ENCODE data around the gene SNCAIP.
A peak's percentile ranks its signal among the peaks of the same experiment; 100 is the strongest.

Gene SNCAIP

DNA sequence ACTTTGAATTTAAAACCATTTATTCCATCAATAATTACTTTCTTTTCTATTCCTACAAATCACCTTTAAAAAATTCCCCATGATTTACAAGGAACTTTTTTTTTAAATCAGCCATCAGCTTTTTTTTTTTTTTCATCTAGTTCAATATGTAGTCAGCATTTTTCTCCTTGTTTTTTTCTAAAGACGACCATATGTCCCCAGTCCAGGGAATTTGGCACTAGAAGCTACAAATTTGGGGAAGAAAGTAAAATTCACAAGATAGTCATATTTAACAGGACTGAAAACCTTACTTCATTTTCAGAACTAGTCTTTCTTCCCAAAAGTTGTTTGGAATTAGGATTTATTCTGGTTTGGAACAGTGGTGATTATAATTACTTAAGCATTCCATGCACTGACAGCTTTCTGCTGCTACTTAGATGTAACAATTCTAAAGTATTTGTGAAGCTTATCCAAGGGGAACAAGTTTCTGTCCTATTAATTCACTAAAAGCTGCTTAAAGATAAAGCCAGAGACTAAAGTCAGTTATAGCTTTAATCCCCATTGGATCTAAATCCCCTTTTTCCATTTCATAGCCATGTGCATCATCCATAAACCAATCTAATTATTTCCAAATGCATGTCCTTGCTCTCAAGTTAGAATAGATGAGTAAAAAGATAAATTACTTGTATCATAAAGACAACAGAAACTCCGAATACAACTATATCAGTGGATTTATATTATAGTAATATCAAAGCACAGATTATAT is 7.4 kb upstream of the SNCAIP start:
- DNase-seq, result no peak
- in situ Hi-C loops (cut with HindIII; ENCODE audit: low pct_ligation_motif_present, low sequenced_read_pairs), result no loop called here
- Histone ChIP-seq H3K27ac (no peak overlapping the region), H3K27me3 (replicated peaks) (no peaks in the 10 kb centered on the region), H3K4me3 (ENCODE audit: low read depth, low read length) (no peak overlapping the region), H3K36me3 (replicated peaks) (no peaks in the 10 kb centered on the region)
- TF ChIP-seq CTCF (IDR thresholded peaks at IDR 0.05; ENCODE audit: low read depth, low read length, missing control alignments), result no peak

DNA sequence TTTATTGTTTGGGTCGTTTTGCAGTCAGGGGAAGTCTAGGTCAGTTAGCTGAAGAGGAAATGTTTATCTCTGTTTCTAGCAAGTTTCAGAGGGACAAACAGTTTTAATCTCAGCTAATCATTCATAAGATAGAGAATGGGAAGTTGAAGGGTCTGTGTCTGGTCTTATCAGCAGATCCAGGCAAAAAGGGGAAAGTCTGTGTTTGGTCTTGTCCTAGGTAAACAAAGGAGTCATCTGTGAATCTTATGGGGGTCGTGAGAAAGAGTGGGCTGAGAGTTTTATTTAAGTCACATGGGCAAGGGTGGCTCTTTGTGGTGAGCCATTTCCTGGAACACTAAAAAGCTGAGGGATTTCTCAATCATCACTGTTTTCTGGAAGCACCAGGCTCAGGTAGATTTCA is 5.6 kb upstream of the SNCAIP start:
- in situ Hi-C loops (cut with HindIII; ENCODE audit: low pct_ligation_motif_present, low sequenced_read_pairs), result no loop called here
- TF ChIP-seq CTCF (IDR thresholded peaks at IDR 0.05; ENCODE audit: low read depth, low read length, missing control alignments), result no peak

GRCh38 chr5:122310889-122311288 is 1.1 kb upstream of the SNCAIP start:
- no peaks in the 10 kb centered on the region for H3K36me3 ChIP-seq (replicated peaks)
- no peak for TF ChIP-seq CTCF (IDR thresholded peaks at IDR 0.05; ENCODE audit: low read depth, low read length, missing control alignments)
- H3K27ac ChIP-seq, result no peak overlapping the region
- no peaks in the 10 kb centered on the region for H3K27me3 ChIP-seq (replicated peaks)
- in situ Hi-C loops (cut with HindIII; ENCODE audit: low pct_ligation_motif_present, low sequenced_read_pairs), result no loop called here
- H3K4me3 ChIP-seq (ENCODE audit: low read depth, low read length), result no peak overlapping the region
- no peak for DNase-seq

More for the DNA sequence above, 5.6 kb upstream of the SNCAIP start:
- no peaks in the 10 kb centered on the region for H3K27me3 ChIP-seq (replicated peaks)
- H3K4me3 ChIP-seq (ENCODE audit: low read depth, low read length), result no peak overlapping the region
- no peak for DNase-seq
- H3K36me3 ChIP-seq (replicated peaks), result no peaks in the 10 kb centered on the region
- no peak overlapping the region for H3K27ac ChIP-seq

GRCh38 chr5:122311497-122311960 is 508 bp upstream of the SNCAIP start:
- peak overlapping the region; percentile 63 for H3K4me3 ChIP-seq (ENCODE audit: low read depth, low read length)
- H3K27ac ChIP-seq, result no peak overlapping the region
- no peaks in the 10 kb centered on the region for H3K27me3 ChIP-seq (replicated peaks)
- no peaks in the 10 kb centered on the region for H3K36me3 ChIP-seq (replicated peaks)
- TF ChIP-seq CTCF (IDR thresholded peaks at IDR 0.05; ENCODE audit: low read depth, low read length, missing control alignments), result no peak
- DNase-seq, result no peak
- in situ Hi-C loops (cut with HindIII; ENCODE audit: low pct_ligation_motif_present, low sequenced_read_pairs), result no loop called here

DNA sequence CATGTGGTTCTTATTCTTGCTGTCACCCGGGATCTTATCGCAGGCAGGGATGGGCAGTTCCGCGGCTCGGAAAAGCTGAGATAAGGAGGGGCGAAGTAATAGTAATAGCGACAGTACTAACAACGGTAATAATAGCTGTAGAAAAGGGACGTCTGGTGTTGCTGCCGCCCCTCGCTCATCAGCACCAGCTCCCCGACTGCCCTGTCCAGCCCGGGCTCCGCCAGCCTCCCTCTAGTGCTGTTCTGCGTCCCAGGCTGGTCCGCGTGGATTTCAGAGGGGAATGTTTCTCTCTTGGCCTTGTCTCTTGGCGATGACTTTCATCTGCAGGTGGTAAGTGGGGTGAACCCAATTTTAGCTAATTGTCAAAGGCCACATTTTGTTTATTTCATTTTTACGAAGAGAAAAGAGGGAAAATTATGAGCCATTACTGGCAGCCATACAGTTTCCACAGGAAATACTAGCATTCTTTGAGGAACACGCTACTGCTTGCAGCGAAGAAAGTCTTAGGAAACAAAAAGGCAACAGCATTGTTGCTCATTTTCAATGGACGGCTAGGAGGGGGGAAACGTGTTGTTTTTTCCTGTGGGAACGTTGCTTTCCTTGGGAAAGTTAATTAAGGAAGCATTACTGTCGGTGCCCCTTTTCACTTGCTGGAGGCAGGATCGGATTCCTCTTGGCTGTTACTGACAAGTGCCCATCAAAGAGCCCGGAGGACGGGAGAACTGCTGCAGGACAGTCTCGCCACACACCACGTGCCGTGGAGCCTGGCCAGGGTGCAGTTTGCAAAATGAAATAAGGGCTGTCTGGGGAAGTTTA is 762 bp downstream of the SNCAIP start:
- H3K27ac ChIP-seq, result no peak overlapping the region
- H3K36me3 ChIP-seq (replicated peaks), result no peaks in the 10 kb centered on the region
- H3K27me3 ChIP-seq (replicated peaks), result no peaks in the 10 kb centered on the region
- TF ChIP-seq CTCF (IDR thresholded peaks at IDR 0.05; ENCODE audit: low read depth, low read length, missing control alignments), result peak; percentile 17
- in situ Hi-C loops (cut with HindIII; ENCODE audit: low pct_ligation_motif_present, low sequenced_read_pairs), result no loop called here
- DNase-seq, result peak; percentile 37
- peak overlapping the region; percentile 63 for H3K4me3 ChIP-seq (ENCODE audit: low read depth, low read length)
